Heart left ventricle (tissue), 13 donors: ENCODE data around the gene SORT1.

Experiments used
- POLR2A ChIP-seq, 2 donors: fragments of 450-650 bp; IDR thresholded peaks; one replicate each; pipeline ENCODE4 v1.6.1; 2017; ENCODE audit warnings: antibody characterized with exemption in 2 of 2, mild to moderate bottlenecking in 2 of 2, moderate library complexity in 2 of 2
- TF ChIP-seq, protein P1 (sequence below), 12 donors: fragments of 200-600 bp; sonication (generic) in 4 of 12; IDR thresholded peaks; one replicate each; pipeline versions ENCODE4 v1.5.0 to v1.8.0; 2018 to 2022; ENCODE audit warnings: antibody characterized with exemption in 12 of 12, mild to moderate bottlenecking in 5 of 12
- donor health status: ischemic (EF 13 %, LVEDD 7.1; RV severe dilation, severe dysfunction).
- donor health status: DM: no; HTN: yes; CAD: no.
- donor health status: DM: no; HTN: no; CAD: no.
- donor health status: ischemic (EF 25% LVEDD 6.9; RV normal size, moderate dysfunction).
- donor health status: ischemic (EF 25% LVEDD 5.7; RV mildly dilated, moderate dysfunction).
- donor health status: ischemic (EF 35%, LVEDD 5.7; RV mildly dilated, moderate dysfunction).
- donor health status: nonischemic (EF 11% LVEDD 7.7; RV severe dilation, severe dysfunction).
- donor health status: DM: yes; HTN: yes; CAD: no.
- donor health status: PGD.
- donor health status: ischemic (EF 29% LVEDD 5.4; RV normal size, mild dysfunction).
- donor health status: nonischemic (EF 23%, LVEDD 6.1; RV moderate dilation, normal function).

DNA sequence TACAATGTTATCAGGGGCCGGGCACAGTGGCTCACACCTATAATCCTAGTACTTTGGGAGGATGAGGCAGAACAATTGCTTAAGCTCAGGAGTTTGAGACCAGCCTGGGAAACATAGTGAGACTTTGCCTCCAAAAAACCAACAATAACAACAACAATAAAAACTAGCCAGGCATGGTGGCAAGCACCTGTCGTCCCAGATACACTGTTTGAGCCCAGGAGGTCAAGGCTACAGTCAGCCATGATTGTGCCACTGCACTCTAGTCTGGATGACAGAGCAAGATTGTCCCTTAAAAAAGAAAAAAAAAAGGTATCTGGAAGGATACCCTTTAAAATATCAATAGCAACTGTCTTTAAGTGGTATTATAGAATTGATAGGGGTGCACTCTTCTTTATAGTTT is 16.1 kb downstream of the SORT1 start:
- TF ChIP-seq, protein P1, sequence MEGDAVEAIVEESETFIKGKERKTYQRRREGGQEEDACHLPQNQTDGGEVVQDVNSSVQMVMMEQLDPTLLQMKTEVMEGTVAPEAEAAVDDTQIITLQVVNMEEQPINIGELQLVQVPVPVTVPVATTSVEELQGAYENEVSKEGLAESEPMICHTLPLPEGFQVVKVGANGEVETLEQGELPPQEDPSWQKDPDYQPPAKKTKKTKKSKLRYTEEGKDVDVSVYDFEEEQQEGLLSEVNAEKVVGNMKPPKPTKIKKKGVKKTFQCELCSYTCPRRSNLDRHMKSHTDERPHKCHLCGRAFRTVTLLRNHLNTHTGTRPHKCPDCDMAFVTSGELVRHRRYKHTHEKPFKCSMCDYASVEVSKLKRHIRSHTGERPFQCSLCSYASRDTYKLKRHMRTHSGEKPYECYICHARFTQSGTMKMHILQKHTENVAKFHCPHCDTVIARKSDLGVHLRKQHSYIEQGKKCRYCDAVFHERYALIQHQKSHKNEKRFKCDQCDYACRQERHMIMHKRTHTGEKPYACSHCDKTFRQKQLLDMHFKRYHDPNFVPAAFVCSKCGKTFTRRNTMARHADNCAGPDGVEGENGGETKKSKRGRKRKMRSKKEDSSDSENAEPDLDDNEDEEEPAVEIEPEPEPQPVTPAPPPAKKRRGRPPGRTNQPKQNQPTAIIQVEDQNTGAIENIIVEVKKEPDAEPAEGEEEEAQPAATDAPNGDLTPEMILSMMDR (IDR thresholded peaks at IDR 0.05), result no peak
- no peak for TF ChIP-seq POLR2A (IDR thresholded peaks at IDR 0.05)
